IPS DF 4.7 (cell line): ENCODE measurements around the gene ABAT.

Experiments used
- DNase-seq: peaks from one replicate; pipeline ENCODE4 v3.0.0-alpha.2; 2013; ENCODE audit warnings: low spot score; ENCODE audit errors: extremely low read depth

Gene ABAT

DNA sequence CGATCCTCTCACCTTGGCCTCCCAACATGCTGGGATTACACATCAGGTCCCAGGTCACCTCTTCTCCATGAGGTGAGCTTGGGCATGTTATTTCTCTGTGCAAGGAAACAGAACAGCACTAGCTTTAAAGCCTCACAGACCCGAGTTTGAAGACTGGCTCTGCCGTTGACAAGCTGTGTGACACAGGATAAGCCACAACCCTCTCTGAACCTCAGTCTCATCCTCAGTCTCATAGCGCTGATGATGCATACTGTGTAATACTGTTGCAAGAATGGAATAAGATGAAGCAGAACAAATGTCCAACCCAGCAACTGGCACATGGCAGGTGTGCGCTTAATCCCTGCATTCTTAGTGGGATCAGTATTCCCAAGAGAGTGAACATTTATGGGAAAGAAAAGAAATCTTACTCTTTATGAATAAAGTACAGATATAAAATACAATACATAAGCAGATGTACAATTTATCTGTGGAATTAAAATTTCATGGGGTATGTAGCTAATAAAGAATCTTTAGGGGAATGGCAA lies 43.5 kb downstream of the ABAT start:
- no peak for DNase-seq

DNA sequence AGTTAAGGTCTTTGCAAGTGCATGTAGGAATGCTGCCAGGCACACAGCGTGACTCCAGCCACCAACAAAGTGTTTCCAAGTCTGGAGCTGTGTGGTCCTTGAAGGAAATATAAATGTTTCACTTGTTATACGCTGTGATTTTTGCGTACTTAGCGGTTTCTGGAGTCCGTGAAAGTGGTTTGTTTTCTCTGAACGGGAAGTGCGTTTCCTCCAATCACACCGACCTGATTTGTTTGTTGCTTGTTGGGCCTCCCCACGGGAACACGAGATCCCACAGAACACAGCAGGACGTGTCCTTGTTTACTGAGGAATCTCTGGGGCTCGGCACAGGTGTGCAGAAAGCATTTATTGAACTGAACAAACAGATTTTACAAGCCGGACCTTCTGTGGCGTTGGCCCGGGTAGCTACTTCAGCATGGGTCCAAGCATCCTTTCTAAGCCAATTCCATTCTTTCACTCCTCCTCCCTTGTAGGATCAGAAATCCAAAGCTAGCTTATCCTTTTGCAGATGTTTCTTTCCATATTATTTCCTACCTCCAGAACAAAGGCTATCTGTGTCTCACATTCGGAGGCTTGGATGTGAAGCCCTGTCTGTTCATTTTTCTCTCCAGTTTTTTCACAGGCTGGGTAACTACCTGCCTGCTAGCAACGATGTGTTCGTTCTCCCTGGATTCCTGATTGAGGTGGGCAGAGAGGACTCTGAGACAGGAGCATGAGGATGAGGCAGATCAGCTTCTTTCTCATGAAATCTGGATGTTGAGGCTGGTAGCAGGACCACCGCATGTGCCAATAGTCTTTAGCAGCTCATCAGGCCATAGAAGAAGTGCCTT lies 44.6 kb downstream of the ABAT start:
- no peak for DNase-seq

DNA sequence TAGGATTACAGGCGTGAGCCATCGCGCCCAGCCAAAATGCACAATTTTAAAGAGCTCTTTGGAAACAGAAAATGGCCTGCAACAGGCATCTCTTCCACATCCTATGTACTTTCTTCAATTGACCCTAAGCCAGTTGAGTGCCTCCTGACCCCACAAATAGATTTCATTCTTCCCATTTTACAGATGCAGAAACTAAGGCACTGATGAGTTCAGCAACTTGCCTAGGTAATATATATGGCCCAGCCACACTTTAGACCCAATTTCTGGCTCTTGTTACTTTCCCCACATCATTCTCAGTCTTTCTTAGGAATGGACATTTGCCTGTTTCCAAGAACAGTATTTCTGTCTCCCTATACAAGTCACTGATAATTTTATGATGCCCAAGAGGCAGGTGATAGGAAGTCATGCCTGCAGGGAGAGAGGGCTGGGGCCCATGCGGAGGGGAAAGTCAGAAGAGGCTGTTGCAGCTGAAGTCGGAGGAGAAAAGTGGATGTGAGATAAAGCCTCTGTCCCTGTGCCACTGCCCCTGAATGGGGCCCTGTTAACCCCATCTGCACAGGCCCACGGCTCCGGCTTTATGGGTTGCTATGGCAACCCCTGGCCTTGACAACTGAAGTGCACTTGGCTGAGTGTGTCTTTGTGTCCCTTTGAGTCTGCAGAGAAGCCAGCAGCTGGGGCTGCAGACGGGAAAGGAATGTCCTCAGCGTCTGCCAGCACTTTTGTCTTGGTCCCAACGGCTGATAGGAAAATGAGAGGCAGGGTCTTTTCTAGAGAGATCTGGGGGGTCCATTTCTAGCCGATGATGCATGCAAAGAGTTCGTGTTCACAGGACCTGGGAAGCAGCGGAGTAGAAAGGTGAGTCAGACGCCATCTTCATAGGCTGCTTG lies 45.9 kb downstream of the ABAT start:
- no peak for DNase-seq

DNA sequence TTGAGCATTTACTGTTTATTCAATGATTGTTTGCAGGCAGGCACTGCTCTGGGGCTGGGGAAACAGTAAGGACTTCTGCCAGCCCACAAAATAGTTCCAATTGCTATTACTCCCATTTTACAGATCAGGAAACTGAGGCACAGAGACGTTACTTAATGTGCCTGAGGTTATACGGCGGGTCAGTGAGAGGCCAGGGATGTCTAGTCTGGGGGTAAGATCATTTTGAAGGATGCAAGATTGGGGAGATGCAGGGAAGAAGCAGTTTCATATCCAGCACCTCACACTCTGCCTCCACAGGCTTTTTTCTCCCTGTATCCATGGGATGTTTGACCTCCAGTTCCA lies 46.5 kb downstream of the ABAT start:
- DNase-seq = no peak

DNA sequence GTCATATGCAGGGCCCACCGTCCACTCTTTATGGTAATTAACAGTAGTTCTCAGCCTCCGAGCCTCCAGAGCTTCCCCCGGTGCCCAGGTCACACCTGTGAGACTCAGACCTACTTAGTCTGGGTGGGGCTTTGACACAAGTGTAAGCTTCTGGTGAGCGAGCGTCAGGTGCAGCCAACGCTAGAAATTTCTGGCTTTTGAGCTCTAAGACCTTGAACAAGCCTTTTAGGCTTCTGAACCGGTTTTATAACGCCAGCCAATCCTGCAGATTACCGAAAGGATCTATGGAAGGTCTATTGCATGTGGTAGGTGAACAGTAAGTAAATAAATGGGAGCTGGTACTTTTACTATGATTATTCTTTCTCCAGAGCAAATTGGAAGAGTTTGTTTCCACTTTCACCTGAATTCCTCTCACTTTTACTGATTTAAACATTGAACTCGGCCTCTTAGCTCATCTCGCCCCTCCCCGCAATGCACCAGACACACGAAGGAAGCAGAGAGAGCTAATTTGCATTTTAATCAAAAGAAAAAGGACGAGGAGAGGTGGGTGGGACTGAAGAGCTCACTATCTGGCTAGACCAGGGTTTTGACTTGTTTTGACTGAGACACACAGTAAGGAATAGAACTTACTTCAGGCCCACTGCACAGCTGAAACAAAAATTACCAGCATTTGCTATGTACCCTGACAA lies 47.1 kb downstream of the ABAT start:
- DNase-seq = no peak

DNA sequence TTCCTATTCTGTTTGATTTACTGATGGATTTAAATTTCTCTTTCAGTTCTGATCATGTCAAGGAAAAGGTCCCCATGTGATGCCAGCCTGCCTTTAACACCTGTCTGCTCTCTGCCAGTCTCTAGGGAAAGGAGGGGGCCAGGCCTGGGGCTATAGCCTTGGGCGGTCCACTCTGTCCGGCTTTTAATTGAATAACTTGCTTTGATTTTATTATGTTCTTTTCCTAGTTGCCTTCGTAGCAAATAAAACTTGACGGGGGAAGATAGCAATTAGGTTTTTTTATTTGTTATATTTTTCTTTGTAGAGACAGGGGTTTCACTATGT lies 47.6 kb downstream of the ABAT start:
- DNase-seq = no peak

DNA sequence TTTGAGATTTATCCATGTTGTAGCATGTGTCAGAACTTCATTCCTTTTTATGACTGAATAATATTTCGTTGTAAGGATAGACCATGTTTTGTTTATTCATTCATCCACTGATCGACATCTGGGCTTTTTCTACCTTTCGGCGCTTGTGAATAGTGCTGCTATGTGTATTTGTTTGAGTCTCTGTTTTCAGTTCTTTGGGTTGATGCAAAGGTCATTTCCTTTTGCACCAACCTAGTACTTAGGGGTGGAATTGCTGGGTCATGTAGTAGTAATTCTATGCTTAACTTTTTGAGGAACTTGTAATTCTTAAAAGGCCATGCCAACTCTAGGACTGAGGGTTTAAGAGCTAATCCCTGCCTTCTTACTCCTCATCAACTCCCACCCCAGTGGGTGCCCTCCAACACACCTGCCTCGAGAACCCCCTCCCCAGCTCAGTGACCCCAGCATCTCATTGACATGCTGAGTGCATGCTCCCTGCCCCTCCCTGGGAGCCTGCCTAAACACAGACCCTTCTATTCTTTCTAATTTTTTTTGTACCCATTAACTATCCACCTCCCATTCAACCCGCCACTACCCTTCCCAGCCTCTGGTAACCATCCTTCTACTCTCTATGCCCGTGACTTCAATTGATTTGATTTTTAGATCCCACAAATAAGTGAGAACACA lies 51.2 kb downstream of the ABAT start:
- DNase-seq = no peak

DNA sequence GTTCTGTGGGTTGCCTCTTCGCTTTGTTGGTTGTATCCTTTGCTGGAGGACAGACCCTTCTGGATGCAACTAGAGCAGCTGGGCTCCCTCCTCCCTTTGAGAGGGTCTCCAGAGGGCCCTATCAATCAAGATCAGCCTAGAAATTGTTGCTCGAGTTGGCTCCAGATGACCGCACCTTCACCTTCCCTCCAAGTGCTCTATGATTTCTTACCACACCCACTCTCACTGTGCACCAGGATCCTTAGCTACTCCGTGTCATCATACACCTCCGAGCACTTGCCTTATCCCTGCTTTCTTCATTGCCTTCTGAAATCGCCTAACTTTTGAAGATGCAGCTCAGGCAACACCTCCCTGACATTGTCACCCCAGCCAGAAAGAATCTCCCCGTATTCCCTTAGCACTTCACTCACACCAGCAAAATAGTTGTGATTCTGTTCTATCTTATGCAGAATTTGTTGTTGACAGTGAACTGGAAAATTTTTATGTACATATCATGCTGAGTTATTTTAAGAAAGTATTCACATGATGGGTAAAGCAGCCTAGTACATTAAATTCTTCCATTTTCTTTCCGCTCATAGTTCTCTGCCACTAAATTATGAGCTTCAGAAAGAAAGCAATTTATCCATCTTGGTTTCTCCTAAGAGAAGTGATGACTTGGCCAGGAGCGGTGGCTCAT lies 52.9 kb downstream of the ABAT start:
- no peak for DNase-seq

DNA sequence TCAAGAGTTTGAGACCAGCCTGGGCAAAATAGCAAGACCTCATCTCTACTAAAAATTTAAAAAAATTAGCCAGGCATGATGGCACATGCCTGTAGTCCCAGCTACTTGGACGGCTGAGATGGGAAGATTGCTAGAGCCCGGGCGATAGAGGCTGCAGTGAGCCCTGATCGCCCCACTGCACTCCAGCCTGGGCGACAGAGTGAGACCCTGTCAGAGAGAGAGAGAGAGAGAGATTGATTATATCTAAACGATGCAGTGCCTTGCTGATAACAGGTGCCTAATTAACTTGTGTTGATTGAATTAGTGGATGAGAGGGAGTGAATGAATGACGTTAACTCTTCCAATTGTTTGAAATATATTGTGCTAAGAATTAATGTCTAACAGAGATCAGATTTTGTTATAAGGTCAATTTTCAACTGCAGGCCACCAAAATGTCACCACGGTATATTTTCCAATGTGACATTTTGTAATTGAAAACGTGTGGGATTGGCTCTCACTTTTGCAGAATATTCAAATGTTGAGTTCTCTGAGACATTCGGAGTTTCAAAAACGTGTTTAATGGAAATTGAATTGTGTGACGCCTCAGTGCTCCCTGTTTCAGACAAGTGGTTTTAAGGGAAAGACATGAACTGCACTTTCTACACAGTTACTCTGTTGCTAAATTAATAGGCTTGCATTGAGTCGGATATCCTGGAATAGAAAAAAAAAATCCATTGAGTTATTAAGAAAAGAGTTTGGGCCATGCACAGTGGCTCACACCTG lies 53.6 kb downstream of the ABAT start:
- no peak for DNase-seq

DNA sequence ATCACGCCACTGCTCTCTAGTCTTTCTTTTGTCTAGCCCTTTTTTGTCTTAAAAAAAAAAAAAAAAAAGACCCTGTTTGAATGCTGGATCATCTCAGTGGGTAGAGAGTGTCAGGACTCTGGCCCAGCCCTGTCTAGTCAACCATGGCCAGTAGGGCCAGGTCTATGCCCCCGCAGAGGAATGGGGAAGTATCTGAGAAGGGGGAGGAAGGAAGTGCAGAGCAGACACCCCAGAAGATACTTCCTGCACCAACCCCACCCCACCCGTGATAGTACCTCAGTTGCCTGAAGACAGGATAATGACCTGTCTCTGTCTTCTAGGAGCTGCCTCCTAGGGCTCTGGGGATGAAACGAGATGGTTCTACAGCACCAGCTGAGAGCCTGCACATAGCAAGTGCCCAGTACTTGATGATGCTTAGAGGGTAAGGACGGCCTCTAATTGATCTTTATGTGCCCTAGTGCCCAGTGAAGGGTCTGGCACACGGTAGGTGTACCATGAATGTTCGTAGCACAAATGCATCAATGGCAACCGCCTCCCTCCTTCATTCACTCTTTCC lies 55.4 kb downstream of the ABAT start:
- DNase-seq = no peak

DNA sequence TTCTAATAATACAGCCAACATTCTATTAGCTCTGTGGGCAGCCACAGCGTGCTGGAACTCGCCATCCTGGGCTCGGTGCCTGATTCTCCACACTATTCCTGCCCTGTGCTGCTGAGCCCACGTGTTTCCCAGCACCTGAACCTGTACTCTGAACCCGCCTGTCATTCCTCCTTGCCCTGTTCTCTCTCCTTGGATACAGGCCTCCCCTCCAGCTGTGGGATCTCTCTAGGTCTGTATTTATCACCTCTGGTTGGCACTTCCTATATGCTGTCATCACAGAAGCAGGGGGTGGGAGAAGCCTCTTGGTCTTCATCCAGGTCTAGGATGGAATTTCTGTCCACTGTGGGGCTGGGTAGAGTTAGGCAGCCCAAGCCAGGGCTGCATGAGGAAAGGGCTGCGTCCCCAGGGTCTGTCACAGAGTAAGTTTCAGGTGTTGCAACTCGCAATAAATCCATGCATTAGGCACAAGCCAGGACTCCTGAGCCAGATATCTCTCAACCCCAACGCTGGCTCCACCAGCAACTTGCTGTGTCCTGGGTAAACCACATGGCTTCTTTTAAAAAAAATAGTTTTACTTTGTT lies 56.0 kb downstream of the ABAT start:
- no peak for DNase-seq

DNA sequence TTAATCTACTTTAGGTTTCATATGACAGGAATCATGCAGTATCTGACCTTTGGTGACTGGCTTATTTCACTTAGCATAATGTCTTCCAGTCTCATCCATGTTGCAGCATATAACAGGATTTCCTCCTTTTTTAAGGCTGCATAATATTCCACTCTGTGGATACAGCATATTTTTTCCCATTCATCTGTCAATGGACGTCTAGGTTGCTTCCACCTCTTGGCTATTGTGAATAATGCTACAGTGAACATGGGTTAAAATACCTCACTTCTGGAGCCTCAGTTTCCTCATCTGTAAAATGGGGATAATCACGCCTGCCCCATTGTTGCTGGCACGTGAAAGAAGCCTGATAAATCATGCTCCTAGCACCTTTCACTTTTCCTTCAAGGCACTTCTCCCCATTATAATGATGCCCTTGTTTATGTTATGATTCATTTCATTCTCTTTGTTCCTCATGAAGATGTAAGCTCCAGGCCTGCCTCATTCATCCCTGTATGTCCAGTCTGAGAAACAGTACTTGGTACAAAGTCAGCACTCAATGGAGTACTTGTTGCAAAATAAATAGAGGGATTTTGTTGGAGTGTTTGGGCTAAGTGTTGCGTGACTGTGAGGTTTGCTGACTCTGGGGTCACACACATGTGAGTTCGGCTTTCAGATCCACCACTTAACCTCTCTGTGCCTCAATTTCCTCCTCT lies 59.6 kb downstream of the ABAT start:
- DNase-seq = no peak

DNA sequence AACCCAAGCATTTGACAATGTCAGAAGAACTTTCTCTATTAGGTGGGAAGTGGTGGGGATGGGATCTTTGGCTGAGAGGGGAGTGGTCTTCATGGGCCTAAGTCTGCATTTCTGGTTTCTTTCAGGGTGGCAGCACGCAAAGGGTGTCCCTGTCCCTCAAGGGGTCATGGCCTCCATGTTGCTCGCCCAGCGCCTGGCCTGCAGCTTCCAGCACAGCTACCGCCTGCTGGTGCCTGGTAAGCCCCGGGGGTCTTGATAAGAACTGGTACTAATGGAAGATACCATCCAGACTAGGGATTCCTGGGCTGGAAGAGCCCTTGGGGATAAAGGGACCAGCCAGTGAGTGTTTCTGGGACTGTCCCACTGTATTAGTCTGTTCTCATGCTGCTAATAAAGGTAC lies 61.2 kb downstream of the ABAT start:
- DNase-seq = no peak

DNA sequence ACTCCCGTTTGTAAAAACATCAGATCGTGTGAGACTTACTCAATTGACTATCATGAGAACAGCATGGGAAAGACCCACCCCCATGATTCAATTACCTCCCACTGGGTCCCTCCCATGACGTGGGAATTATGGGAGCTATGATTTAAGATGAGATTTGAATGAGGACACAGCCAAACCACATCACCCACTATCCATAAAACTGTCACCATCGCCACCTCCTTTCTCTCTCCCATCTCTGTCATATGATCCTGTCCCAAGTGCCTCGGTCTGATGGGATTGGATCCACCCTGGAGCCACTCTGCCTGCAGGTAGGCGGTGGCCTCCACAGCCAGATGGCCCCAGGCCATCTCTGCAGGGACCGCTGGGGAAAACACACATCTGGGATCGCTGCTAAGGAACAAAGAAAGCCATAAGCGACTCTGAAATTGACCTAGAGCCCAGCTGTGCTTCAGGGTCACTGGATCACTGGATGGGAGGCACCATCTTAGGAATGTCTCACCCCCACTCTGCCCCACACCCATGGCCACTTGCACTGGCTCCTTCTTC lies 61.8 kb downstream of the ABAT start:
- DNase-seq = no peak

DNA sequence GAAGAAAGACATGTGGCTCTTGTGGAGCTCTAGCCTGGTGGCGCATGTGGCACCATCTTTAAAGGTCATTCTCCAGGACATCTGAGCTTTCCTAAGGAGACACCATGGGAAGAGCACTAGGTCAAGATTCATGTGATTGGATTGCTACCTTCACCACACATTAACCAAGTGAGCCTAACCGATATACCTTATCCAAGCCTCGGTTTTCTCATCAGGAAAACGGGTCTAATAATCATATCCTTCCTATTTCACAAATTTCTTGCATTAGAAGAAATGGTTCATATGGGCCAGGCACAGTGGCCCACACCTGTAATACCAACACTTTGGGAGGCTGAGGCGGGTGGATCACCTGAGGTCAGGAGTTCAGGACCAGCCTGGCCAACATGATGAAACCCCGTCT lies 64.7 kb downstream of the ABAT start:
- no peak for DNase-seq

DNA sequence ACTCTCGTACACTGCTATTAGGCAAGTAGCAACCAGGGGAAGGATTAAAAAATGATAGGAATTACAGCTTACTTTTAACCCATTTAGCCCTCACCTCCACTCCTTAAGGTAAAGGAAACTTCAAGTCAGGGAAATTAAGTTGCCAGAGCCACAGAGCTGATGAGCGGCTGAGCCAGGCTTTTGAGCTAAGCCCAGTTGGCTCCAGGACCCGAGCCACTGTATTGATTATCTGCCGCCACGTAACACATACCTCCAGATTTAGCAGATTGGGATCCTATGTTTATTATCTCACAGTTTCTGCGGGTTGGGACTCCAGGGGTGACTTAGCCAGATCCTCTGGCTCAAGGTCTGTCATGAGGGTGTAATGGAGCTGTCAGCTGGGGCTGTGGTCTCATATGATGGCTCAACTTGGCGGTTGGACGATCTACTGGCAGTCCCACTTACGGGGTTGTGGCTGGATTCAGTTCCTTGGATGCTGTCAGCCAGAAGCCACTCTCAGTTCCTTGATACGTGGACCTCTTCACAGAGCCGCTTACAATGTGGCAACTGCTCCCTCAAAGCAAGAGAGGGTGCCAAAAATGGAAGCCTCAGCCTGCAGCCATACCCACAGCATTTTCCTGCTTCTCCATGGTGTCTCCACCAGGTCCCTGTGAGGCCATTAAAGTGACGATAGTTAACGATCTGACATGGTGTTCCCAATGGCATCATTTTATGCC lies 65.7 kb downstream of the ABAT start:
- no peak for DNase-seq

DNA sequence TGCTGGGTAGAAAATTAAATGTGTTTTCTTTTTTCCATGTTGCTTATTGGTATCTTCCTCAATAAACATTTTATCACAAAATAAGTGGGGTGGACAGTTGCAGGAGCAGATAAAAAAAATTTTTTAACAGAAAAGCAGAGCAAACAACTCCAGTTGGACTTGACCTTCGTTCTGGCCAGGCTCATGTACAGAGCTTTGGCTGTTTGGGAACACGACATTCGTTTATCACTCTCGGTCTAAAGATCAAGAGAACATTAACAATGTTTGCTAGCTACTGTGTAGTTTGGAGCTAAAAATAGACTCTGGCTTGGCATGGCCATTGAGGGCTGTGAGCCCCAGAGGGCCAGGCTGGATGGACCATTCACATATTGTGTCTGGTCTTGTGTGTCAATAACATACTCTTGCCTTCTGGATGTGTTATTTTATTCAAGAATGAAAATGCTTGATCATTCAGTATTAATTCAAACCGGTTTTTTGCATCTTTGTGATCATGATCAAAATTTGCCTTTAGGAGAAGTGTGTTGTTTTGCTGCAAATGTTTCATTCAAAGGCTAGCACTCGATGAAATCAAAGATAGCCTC lies 66.4 kb downstream of the ABAT start:
- no peak for DNase-seq

DNA sequence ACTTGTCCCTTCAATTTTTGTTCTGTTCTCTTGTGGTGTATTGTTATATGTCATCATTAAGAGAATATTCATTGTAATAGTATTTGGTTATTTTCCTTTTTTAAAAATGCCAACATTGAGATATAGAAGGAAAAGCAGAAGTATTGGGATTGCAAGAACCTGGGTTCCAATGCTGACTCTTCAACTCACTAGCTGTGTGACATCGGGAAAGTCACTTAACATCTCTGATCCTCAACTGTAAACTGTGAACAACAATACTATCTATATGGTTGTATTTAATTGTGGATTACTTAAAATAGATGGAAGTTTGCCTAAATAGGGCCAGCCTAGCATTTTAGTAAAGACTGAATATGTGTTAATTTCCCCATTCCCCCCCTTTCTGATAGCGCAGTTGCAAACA lies 67.2 kb downstream of the ABAT start:
- no peak for DNase-seq
